Measurements from ENCODE around the gene NUDT5.

The NUDT5 gene

GRCh38 chr10:12200850-12201249 is 5.2 kb upstream of the NUDT5 start:
- peaks cover 8% of the 10 kb centered on the region; the same call in 1 of the 2 replicates for H3F3A ChIP-seq (ENCODE audit: insufficient read depth)
- H3K36me3 ChIP-seq (ENCODE audit: low read length), result peaks cover 15% of the 10 kb centered on the region
- no peak for TF ChIP-seq EZH2phosphoT487 (conservative IDR thresholded peaks at IDR 0.05; ENCODE audit: low read length)
- TF ChIP-seq CTCF (IDR thresholded peaks at IDR 0.05; ENCODE audit: insufficient read depth, low read length, poor library complexity, severe bottlenecking), result no peak
- no peaks in the 10 kb centered on the region for H3K27me3 ChIP-seq (ENCODE audit: low read length)
- no peak overlapping the region for H3K9ac ChIP-seq (ENCODE audit: low read length)
- H2AFZ ChIP-seq (ENCODE audit: low read depth, low read length, severe bottlenecking), result no peak overlapping the region
- no peaks in the 10 kb centered on the region for H3K9me2 ChIP-seq (replicated peaks; ENCODE audit: insufficient read depth, low read length)
- H3K4me2 ChIP-seq (ENCODE audit: low read depth, low read length, poor library complexity, severe bottlenecking), result no peak overlapping the region
- peaks cover 9% of the 10 kb centered on the region; the same call in 1 of the 2 replicates for H4K20me1 ChIP-seq (ENCODE audit: low read depth, low read length)
- no peaks in the 10 kb centered on the region for H3K9me3 ChIP-seq (ENCODE audit: insufficient read depth, low read length)
- H3K4me3 ChIP-seq (ENCODE audit: insufficient read depth, low read length, poor library complexity, severe bottlenecking), result no peak overlapping the region
- no peak overlapping the region for H3K27ac ChIP-seq (ENCODE audit: low read depth, low read length)
- H3K79me2 ChIP-seq (ENCODE audit: insufficient read depth, low read length), result peaks cover 96% of the 10 kb centered on the region

- Histone ChIP-seq H3K9me3 (ENCODE audit: insufficient read depth, low read length) (no peaks in the 10 kb centered on the region), H3K4me3 (ENCODE audit: insufficient read depth, low read length, poor library complexity, severe bottlenecking) (peak overlapping the region; percentile 88), H3F3A (ENCODE audit: insufficient read depth) (peaks cover 8% of the 10 kb centered on the region; the same call in 1 of the 2 replicates), H3K27ac (ENCODE audit: low read depth, low read length) (peak overlapping the region; percentile 5; the same call in 1 of the 2 replicates), H3K9ac (ENCODE audit: low read length) (peak overlapping the region; percentile 12; the same call in 1 of the 2 replicates), H4K20me1 (ENCODE audit: low read depth, low read length) (peaks cover 9% of the 10 kb centered on the region; the same call in 1 of the 2 replicates), H3K36me3 (ENCODE audit: low read length) (peaks cover 9% of the 10 kb centered on the region), H2AFZ (ENCODE audit: low read depth, low read length, severe bottlenecking) (no peak overlapping the region), H3K4me2 (ENCODE audit: low read depth, low read length, poor library complexity, severe bottlenecking) (peak overlapping the region; percentile 95), H3K79me2 (ENCODE audit: insufficient read depth, low read length) (peaks cover 95% of the 10 kb centered on the region), H3K9me2 (replicated peaks; ENCODE audit: insufficient read depth, low read length) (no peaks in the 10 kb centered on the region), H3K27me3 (ENCODE audit: low read length) (no peaks in the 10 kb centered on the region)
- TF ChIP-seq EZH2phosphoT487 (conservative IDR thresholded peaks at IDR 0.05; ENCODE audit: low read length) (no peak), CTCF (IDR thresholded peaks at IDR 0.05; ENCODE audit: insufficient read depth, low read length, poor library complexity, severe bottlenecking) (no peak)
Measured at GRCh38 chr10:12198156-12198555, 2.5 kb upstream of the NUDT5 start.

GRCh38 chr10:12196531-12197211 is 980 bp upstream of the NUDT5 start:
- TF ChIP-seq EZH2phosphoT487 (conservative IDR thresholded peaks at IDR 0.05; ENCODE audit: low read length) (no peak), CTCF (IDR thresholded peaks at IDR 0.05; ENCODE audit: insufficient read depth, low read length, poor library complexity, severe bottlenecking) (no peak)
- Histone ChIP-seq H3K27me3 (ENCODE audit: low read length) (no peaks in the 10 kb centered on the region), H3K27ac (ENCODE audit: low read depth, low read length) (peak overlapping the region; percentile 88), H3F3A (ENCODE audit: insufficient read depth) (peaks cover 8% of the 10 kb centered on the region; the same call in 1 of the 2 replicates), H3K4me3 (ENCODE audit: insufficient read depth, low read length, poor library complexity, severe bottlenecking) (peak overlapping the region; percentile 88), H4K20me1 (ENCODE audit: low read depth, low read length) (0 out of 2 replicates have a peak, but pooled peaks cover 6% of the 10 kb centered on the region), H3K79me2 (ENCODE audit: insufficient read depth, low read length) (peaks cover 94% of the 10 kb centered on the region), H2AFZ (ENCODE audit: low read depth, low read length, severe bottlenecking) (peak overlapping the region; percentile 96), H3K9me2 (replicated peaks; ENCODE audit: insufficient read depth, low read length) (no peaks in the 10 kb centered on the region), H3K9me3 (ENCODE audit: insufficient read depth, low read length) (no peaks in the 10 kb centered on the region), H3K36me3 (ENCODE audit: low read length) (peaks cover 9% of the 10 kb centered on the region), H3K9ac (ENCODE audit: low read length) (peak overlapping the region; percentile 94), H3K4me2 (ENCODE audit: low read depth, low read length, poor library complexity, severe bottlenecking) (peak overlapping the region; percentile 95)
